IPS DF 6.9 (cell line): ENCODE results near the gene EYA4.

ENCODE experiments used
- DNase-seq: peaks from one replicate; pipeline ENCODE4 v3.0.0-alpha.2; 2013; ENCODE audit warnings: low read depth, low spot score
- H3K27ac ChIP-seq: one replicate; pipeline ENCODE4 v1.5.1; 2013; ENCODE audit warnings: low read length, control low read depth
- H3K27me3 ChIP-seq: 2 replicates; pipeline ENCODE4 v1.6.1; 2013; ENCODE audit warnings: mild to moderate bottlenecking, low read length; ENCODE audit not compliant: control insufficient read depth, insufficient read depth
- H3K36me3 ChIP-seq: 2 replicates; pipeline ENCODE4 v1.6.1; 2013; ENCODE audit warnings: low read length; ENCODE audit not compliant: control insufficient read depth, insufficient read depth
- H3K4me1 ChIP-seq: 2 replicates; pipeline ENCODE4 v1.6.1; 2013; ENCODE audit warnings: low read length; ENCODE audit not compliant: control insufficient read depth, insufficient read depth
- H3K4me3 ChIP-seq: 2 replicates; pipeline ENCODE4 v1.5.1; 2013; ENCODE audit warnings: mild to moderate bottlenecking, low read length
- H3K9me3 ChIP-seq: 2 replicates; pipeline ENCODE4 v1.6.1; 2013; ENCODE audit warnings: low read length, inconsistent platforms; ENCODE audit not compliant: control insufficient read depth, insufficient read depth
- WGBS: extraction: QIAGEN DNeasy Blood & Tissue Kit; methylation state at CpG from one replicate; pipeline ENCODE4 v1.1.7; 2013; ENCODE audit warnings: mixed read lengths, missing lambda C conversion rate; ENCODE audit not compliant: insufficient read length, insufficient coverage; 5-methylcytosine and 5-hydroxymethylcytosine counted together

EYA4 gene

GRCh38 chr6:133288662-133289061, 47.5 kb downstream of the EYA4 start:
- no CpG with 5 or more reads among the region's 1 CpG for WGBS
- H3K4me3 ChIP-seq: no peak overlapping the region
- no peak for DNase-seq
- no peaks in the 10 kb centered on the region for H3K4me1 ChIP-seq
- no peak overlapping the region for H3K27ac ChIP-seq
- no peaks in the 10 kb centered on the region for H3K27me3 ChIP-seq
- H3K36me3 ChIP-seq: no peaks in the 10 kb centered on the region
- no peaks in the 10 kb centered on the region for H3K9me3 ChIP-seq

GRCh38 chr6:133289733-133290306, 48.7 kb downstream of the EYA4 start:
- Histone ChIP-seq H3K4me1 (no peaks in the 10 kb centered on the region), H3K27ac (no peak overlapping the region), H3K36me3 (no peaks in the 10 kb centered on the region), H3K4me3 (no peak overlapping the region), H3K27me3 (no peaks in the 10 kb centered on the region), H3K9me3 (no peaks in the 10 kb centered on the region)
- WGBS: no CpG with 5 or more reads among the region's 5 CpGs
- no peak for DNase-seq

- whole genome bisulfite sequencing: no CpG with 5 or more reads among the region's 1 CpG
- H3K36me3 ChIP-seq: no peaks in the 10 kb centered on the region
- DNase-seq: no peak
These were observed 49.8 kb downstream of the EYA4 start for GRCh38 chr6:133290930-133291329.

GRCh38 chr6:133291671-133292070, 50.5 kb downstream of the EYA4 start:
- H3K36me3 ChIP-seq: no peaks in the 10 kb centered on the region
- H3K27me3 ChIP-seq: no peaks in the 10 kb centered on the region
- H3K4me1 ChIP-seq: no peaks in the 10 kb centered on the region
- no peaks in the 10 kb centered on the region for H3K9me3 ChIP-seq
- no peak overlapping the region for H3K4me3 ChIP-seq
- H3K27ac ChIP-seq: no peak overlapping the region
- no CpG with 5 or more reads among the region's 1 CpG for WGBS
- DNase-seq: no peak

More at GRCh38 chr6:133290930-133291329, 49.8 kb downstream of the EYA4 start:
- H3K4me1 ChIP-seq: no peaks in the 10 kb centered on the region
- no peaks in the 10 kb centered on the region for H3K27me3 ChIP-seq
- no peak overlapping the region for H3K27ac ChIP-seq
- H3K9me3 ChIP-seq: no peaks in the 10 kb centered on the region
- no peak overlapping the region for H3K4me3 ChIP-seq

- Histone ChIP-seq H3K27ac (no peak overlapping the region), H3K4me3 (no peak overlapping the region), H3K4me1 (no peaks in the 10 kb centered on the region), H3K36me3 (no peaks in the 10 kb centered on the region), H3K27me3 (no peaks in the 10 kb centered on the region), H3K9me3 (no peaks in the 10 kb centered on the region)
- no peak for DNase-seq
- no CpG with 5 or more reads among the region's 2 CpGs for WGBS
These were observed 56.5 kb downstream of the EYA4 start for GRCh38 chr6:133297657-133298056.

GRCh38 chr6:133298335-133298734, 57.2 kb downstream of the EYA4 start:
- H3K4me3 ChIP-seq: no peak overlapping the region
- H3K27me3 ChIP-seq: no peaks in the 10 kb centered on the region
- H3K4me1 ChIP-seq: no peaks in the 10 kb centered on the region
- H3K9me3 ChIP-seq: no peaks in the 10 kb centered on the region
- no CpG with 5 or more reads among the region's 3 CpGs for WGBS
- no peak for DNase-seq
- H3K36me3 ChIP-seq: no peaks in the 10 kb centered on the region
- H3K27ac ChIP-seq: no peak overlapping the region

- no peaks in the 10 kb centered on the region for H3K4me1 ChIP-seq
- WGBS: no CpG with 5 or more reads among the region's 4 CpGs
- no peaks in the 10 kb centered on the region for H3K36me3 ChIP-seq
These were observed 57.6 kb downstream of the EYA4 start for GRCh38 chr6:133298801-133299200.

GRCh38 chr6:133300896-133301295, 59.7 kb downstream of the EYA4 start:
- no peak overlapping the region for H3K4me3 ChIP-seq
- H3K27me3 ChIP-seq: no peaks in the 10 kb centered on the region
- H3K36me3 ChIP-seq: no peaks in the 10 kb centered on the region
- DNase-seq: no peak
- H3K27ac ChIP-seq: no peak overlapping the region
- WGBS: no CpG with 5 or more reads among the region's 3 CpGs
- H3K4me1 ChIP-seq: no peaks in the 10 kb centered on the region
- no peaks in the 10 kb centered on the region for H3K9me3 ChIP-seq

More at GRCh38 chr6:133298801-133299200, 57.6 kb downstream of the EYA4 start:
- H3K27ac ChIP-seq: no peak overlapping the region
- no peaks in the 10 kb centered on the region for H3K27me3 ChIP-seq
- no peak overlapping the region for H3K4me3 ChIP-seq
- no peak for DNase-seq
- no peaks in the 10 kb centered on the region for H3K9me3 ChIP-seq

GRCh38 chr6:133301835-133302234, 60.7 kb downstream of the EYA4 start:
- H3K4me3 ChIP-seq: no peak overlapping the region
- no peaks in the 10 kb centered on the region for H3K4me1 ChIP-seq
- H3K9me3 ChIP-seq: no peaks in the 10 kb centered on the region
- WGBS: no CpG with 5 or more reads among the region's 5 CpGs
- H3K27ac ChIP-seq: no peak overlapping the region
- no peaks in the 10 kb centered on the region for H3K36me3 ChIP-seq
- no peaks in the 10 kb centered on the region for H3K27me3 ChIP-seq
- no peak for DNase-seq

GRCh38 chr6:133306931-133307330, 65.8 kb downstream of the EYA4 start:
- WGBS: no CpG with 5 or more reads among the region's 5 CpGs

GRCh38 chr6:133309579-133309978, 68.4 kb downstream of the EYA4 start:
- no peaks in the 10 kb centered on the region for H3K36me3 ChIP-seq
- no peaks in the 10 kb centered on the region for H3K9me3 ChIP-seq
- H3K4me3 ChIP-seq: no peak overlapping the region
- H3K27me3 ChIP-seq: no peaks in the 10 kb centered on the region
- H3K27ac ChIP-seq: no peak overlapping the region
- WGBS: 100% methylated on average over 1 of the region's 3 CpGs
- no peak for DNase-seq
- H3K4me1 ChIP-seq: peaks cover 2% of the 10 kb centered on the region; the same call in 1 of the 2 replicates

More at GRCh38 chr6:133306931-133307330, 65.8 kb downstream of the EYA4 start:
- Histone ChIP-seq H3K4me3 (no peak overlapping the region), H3K27me3 (no peaks in the 10 kb centered on the region), H3K4me1 (no peaks in the 10 kb centered on the region), H3K9me3 (no peaks in the 10 kb centered on the region), H3K36me3 (no peaks in the 10 kb centered on the region), H3K27ac (no peak overlapping the region)
- no peak for DNase-seq
